ENCODE results near the gene PRDX1. TPM values are rescaled to one million over a fixed set of nuclear protein-coding genes. Genes with fewer than 3 reads are reported as not detected.
A peak's percentile ranks its signal among the peaks of the same experiment; 100 is the strongest.

PRDX1 gene
- total RNA-seq (2016; rRNA removed; fragmentation: Illumina TruSeq; extraction: Trizol): 1,898 and 2,651 TPM in 2 replicates
- total RNA-seq (2016; cell fraction: cytosol; rRNA removed; fragmentation: Illumina TruSeq; extraction: Trizol; ENCODE audit: low read depth): 648 and 690 TPM in 2 replicates
- 1,942 and 2,764 TPM in 2 replicates for total RNA-seq (2016; cell fraction: insoluble cytoplasmic fraction; rRNA removed; fragmentation: Illumina TruSeq; extraction: Trizol)
- 688 and 689 TPM in 2 replicates for total RNA-seq (2016; cell fraction: membrane; rRNA removed; fragmentation: Illumina TruSeq; extraction: Trizol)
- total RNA-seq (2016; cell fraction: nucleus; rRNA removed; fragmentation: Illumina TruSeq; extraction: Trizol): 599 and 644 TPM in 2 replicates
- polyA plus RNA-seq (2011; rRNA removed): 550 and 761 TPM in 2 replicates
- 477 and 587 TPM in 2 replicates for polyA plus RNA-seq (2011; cell fraction: cytosol; rRNA removed)
- polyA plus RNA-seq (2011; cell fraction: nucleus; rRNA removed): 93.4 and 123 TPM in 2 replicates
- polyA plus RNA-seq (2012): 725 and 786 TPM in 2 replicates
- 598 and 600 TPM in 2 replicates for polyA plus RNA-seq (2016; cell fraction: cytosol; fragmentation: Illumina TruSeq; extraction: Trizol; ENCODE audit: low read depth)
- polyA plus RNA-seq (2016; cell fraction: insoluble cytoplasmic fraction; fragmentation: Illumina TruSeq; extraction: Trizol; ENCODE audit: low read depth): 2,458 and 2,666 TPM in 2 replicates
- polyA plus RNA-seq (2016; cell fraction: membrane; fragmentation: Illumina TruSeq; extraction: Trizol; ENCODE audit: low read depth): 496 and 500 TPM in 2 replicates
- polyA plus RNA-seq (2016; cell fraction: nucleus; fragmentation: Illumina TruSeq; extraction: Trizol; ENCODE audit: insufficient read depth, low read depth): 910 and 953 TPM in 2 replicates
- polyA minus RNA-seq (2011; rRNA and poly(A)+ RNA removed; ENCODE audit: low replicate concordance): 219 and 566 TPM in 2 replicates
- 202 and 238 TPM in 2 replicates for polyA minus RNA-seq (2011; cell fraction: cytosol; rRNA and poly(A)+ RNA removed)
- polyA minus RNA-seq (2011; cell fraction: nucleus; rRNA and poly(A)+ RNA removed): 82.1 and 96.2 TPM in 2 replicates
- percentile 98 among the genes with signal in this experiment for Bru-seq, nascent RNA
- BruChase-seq, experiment 1, labeled RNA remaining after a 6-hour chase: percentile 99 among the genes with signal in this experiment
- BruChase-seq, experiment 2, labeled RNA remaining after a 2-hour chase: percentile 98 among the genes with signal in this experiment
- long read RNA-seq, experiment 1, transcript PRDX1-201 (6 exons, 1,234 nt): minor isoform, 9 of 1,660 reads
- long read RNA-seq, experiment 1, transcript PRDX1-202 (6 exons, 1,021 nt): major isoform, 1,323 of 1,660 reads
- long read RNA-seq, experiment 1, partial matches to known transcripts: 147 of 1,660 reads
- long read RNA-seq, experiment 1, other reads (novel, unspliced or antisense): 181 of 1,660 reads
- long read RNA-seq, experiment 2, transcript PRDX1-202 (6 exons, 1,021 nt): major isoform, 1,071 of 1,573 reads
- long read RNA-seq, experiment 2, partial matches to known transcripts: 236 of 1,573 reads
- long read RNA-seq, experiment 2, other reads (novel, unspliced or antisense): 266 of 1,573 reads

- H2AFZ ChIP-seq (ENCODE audit: low read length): no peak within 1 kb of the TSS
- peak within 1 kb of the TSS; percentile 100 for H3K9ac ChIP-seq (ENCODE audit: insufficient read depth, low read depth, low read length)
- no peaks in the 10 kb centered on the region for H3K9me3 ChIP-seq (ENCODE audit: low read length)
- H4K20me1 ChIP-seq (ENCODE audit: insufficient read depth, low read length): peaks cover 36% of the 10 kb centered on the region
- peak within 1 kb of the TSS; percentile 98 for H3K4me2 ChIP-seq (ENCODE audit: low read depth, low read length)
- peak; percentile 82 for ATAC-seq
- peak within 1 kb of the TSS; percentile 100 for H3K27ac ChIP-seq (ENCODE audit: extremely low read length, insufficient read depth, low read length)
- in situ Hi-C loops (cut with HindIII; ENCODE audit: extremely low pct_ligation_motif_present, low pct_unique_long_range_greater_than_20kb): no loop called here
- H3K27me3 ChIP-seq (ENCODE audit: control insufficient read depth in 1 of 2, insufficient read depth in 2 of 2, low read length in 2 of 2): no peaks in the 10 kb centered on the region; a peak in 1 of 5 replicates
- peaks cover 50% of the 10 kb centered on the region for H3K79me2 ChIP-seq (ENCODE audit: insufficient read depth, low read length)
- intact Hi-C loops (cut with micrococcal nuclease; ENCODE audit: unreplicated experiment): loop anchor here (1.0 kb wide), 1 partner anchor 24 kb away; no protein-coding TSS in a partner anchor
- DNase-seq (ENCODE audit: low spot score): peak; percentile 94
- peak within 1 kb of the TSS; percentile 95 to 99 (median 96) for H3K4me3 ChIP-seq (replicated peaks in 1 of 3; ENCODE audit: insufficient read depth in 1 of 3, low read depth in 2 of 3, low read length in 3 of 3)
- FAIRE-seq: peak; percentile 8
- H3K36me3 ChIP-seq (replicated peaks in 1 of 2; ENCODE audit: control insufficient read depth in 1 of 2, insufficient read depth in 2 of 2, low read length in 2 of 2): peaks cover 2 to 17% of the 10 kb centered on the region in 2 experiments; a peak in 4 of 5 replicates
- WGBS (ENCODE audit: low lambda C conversion rate): 2% methylated on average over 8 of the region's 72 CpGs
- TSS peak; percentile 73 for BruUV-seq (replicated peaks)
- peaks cover 72% of the 10 kb centered on the region for H3K4me1 ChIP-seq (ENCODE audit: insufficient read depth, low read length)
- ChIA-PET POLR2A (interaction anchor here (0.6 to 13.3 kb wide), 32 partner anchors 9 to 800 kb away, joined by 3 to 690 read pairs (median 4); partner anchors contain the start of genes AKR1A1, CCDC163, GPBP1L1 and HECTD3), CTCF (ENCODE audit: low intra/inter-chr PET ratio, low total read pairs) (no interaction called here)
- TF ChIP-seq, protein P1, sequence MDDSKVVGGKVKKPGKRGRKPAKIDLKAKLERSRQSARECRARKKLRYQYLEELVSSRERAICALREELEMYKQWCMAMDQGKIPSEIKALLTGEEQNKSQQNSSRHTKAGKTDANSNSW (CRISPR knock-in tag; IDR thresholded peaks at IDR 0.05; ENCODE audit: borderline replicate concordance): no peak; the same call in none of the 2 replicates
- TF ChIP-seq ZNF124 (CRISPR knock-in tag; IDR thresholded peaks at IDR 0.05): peak; percentile 88; the same call in 1 of the 2 replicates
- TF ChIP-seq AHR (CRISPR knock-in tag; IDR thresholded peaks at IDR 0.05): peak; percentile 96
- TF ChIP-seq HMGA1 (CRISPR knock-in tag; conservative IDR thresholded peaks at IDR 0.05): no peak
- peak; percentile 78; the same call in 1 of the 2 replicates for TF ChIP-seq RELA (CRISPR knock-in tag; IDR thresholded peaks at IDR 0.05)
- TF ChIP-seq, protein P2, sequence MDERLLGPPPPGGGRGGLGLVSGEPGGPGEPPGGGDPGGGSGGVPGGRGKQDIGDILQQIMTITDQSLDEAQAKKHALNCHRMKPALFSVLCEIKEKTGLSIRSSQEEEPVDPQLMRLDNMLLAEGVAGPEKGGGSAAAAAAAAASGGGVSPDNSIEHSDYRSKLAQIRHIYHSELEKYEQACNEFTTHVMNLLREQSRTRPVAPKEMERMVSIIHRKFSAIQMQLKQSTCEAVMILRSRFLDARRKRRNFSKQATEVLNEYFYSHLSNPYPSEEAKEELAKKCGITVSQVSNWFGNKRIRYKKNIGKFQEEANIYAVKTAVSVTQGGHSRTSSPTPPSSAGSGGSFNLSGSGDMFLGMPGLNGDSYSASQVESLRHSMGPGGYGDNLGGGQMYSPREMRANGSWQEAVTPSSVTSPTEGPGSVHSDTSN (CRISPR knock-in tag; IDR thresholded peaks at IDR 0.05): 0 out of 2 replicates have a peak, but pooled peaks have one; percentile 8
- TF ChIP-seq, protein P3, sequence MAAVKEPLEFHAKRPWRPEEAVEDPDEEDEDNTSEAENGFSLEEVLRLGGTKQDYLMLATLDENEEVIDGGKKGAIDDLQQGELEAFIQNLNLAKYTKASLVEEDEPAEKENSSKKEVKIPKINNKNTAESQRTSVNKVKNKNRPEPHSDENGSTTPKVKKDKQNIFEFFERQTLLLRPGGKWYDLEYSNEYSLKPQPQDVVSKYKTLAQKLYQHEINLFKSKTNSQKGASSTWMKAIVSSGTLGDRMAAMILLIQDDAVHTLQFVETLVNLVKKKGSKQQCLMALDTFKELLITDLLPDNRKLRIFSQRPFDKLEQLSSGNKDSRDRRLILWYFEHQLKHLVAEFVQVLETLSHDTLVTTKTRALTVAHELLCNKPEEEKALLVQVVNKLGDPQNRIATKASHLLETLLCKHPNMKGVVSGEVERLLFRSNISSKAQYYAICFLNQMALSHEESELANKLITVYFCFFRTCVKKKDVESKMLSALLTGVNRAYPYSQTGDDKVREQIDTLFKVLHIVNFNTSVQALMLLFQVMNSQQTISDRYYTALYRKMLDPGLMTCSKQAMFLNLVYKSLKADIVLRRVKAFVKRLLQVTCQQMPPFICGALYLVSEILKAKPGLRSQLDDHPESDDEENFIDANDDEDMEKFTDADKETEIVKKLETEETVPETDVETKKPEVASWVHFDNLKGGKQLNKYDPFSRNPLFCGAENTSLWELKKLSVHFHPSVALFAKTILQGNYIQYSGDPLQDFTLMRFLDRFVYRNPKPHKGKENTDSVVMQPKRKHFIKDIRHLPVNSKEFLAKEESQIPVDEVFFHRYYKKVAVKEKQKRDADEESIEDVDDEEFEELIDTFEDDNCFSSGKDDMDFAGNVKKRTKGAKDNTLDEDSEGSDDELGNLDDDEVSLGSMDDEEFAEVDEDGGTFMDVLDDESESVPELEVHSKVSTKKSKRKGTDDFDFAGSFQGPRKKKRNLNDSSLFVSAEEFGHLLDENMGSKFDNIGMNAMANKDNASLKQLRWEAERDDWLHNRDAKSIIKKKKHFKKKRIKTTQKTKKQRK (IDR thresholded peaks at IDR 0.05; ENCODE audit: low read length): no peak
- peak; percentile 66 for TF ChIP-seq RAD21 (CRISPR knock-in tag; IDR thresholded peaks at IDR 0.05)
- no peak for TF ChIP-seq KLF13 (CRISPR knock-in tag; IDR thresholded peaks at IDR 0.05)
- TF ChIP-seq IKZF4 (CRISPR knock-in tag; IDR thresholded peaks at IDR 0.05; ENCODE audit: borderline replicate concordance, low read depth, not compliant biosample characterization): peak; percentile 41
Observed at GRCh38 chr1:45521413-45522323, at the start of gene PRDX1. PRDX1 (minus strand) TSS chr1:45521884; CDS start chr1:45519043, 2,841 bp downstream.

All from HepG2 (cell line).